K562 (cell line): Measurements from ENCODE around the gene RPL27. TPM values are rescaled to one million over a fixed set of nuclear protein-coding genes. Genes with fewer than 3 reads are reported as not detected.

Experiments
- ATAC-seq: fragments of 200-7000 bp; cut with Tn5 transposase; 3 replicates; pipeline ENCODE4 v1.9.1; 2020; ENCODE audit warnings: moderate library complexity
- BruUV-seq: library from RNA; stranded (reverse); fragments of 400-500 nt; replicated peaks from 2 replicates; lab custom pipeline; 2021; lab: Mats Ljungman, UMichigan
- CTCF ChIA-PET: fragments of 300-600 bp; formaldehyde crosslinking; extraction: SDS; loops from one replicate; lab custom pipeline; 2021; ENCODE audit warnings: low intra/inter-chr PET ratio; lab: Yijun Ruan, JAX
- POLR2A ChIA-PET: fragments of 300-600, 350-650 bp; sonication (Branson Sonifier 250); formaldehyde crosslinking; extraction: SDS; loops from one replicate; lab custom pipeline; 2021; ENCODE audit warnings: antibody characterized with exemption, inconsistent platforms; lab: Yijun Ruan, JAX
- DNase-seq, 4 experiments: peaks; one replicate each; pipeline versions ENCODE4 v3.0.0 to v3.0.0-alpha.2; 2011 to 2018; ENCODE audit warnings: low spot score in 3 of 4, mixed read lengths in 3 of 4; ENCODE audit errors: extremely low read depth in 1 of 4
- FAIRE-seq: peaks from 2 replicates; lab custom pipeline; 2011; peaks lifted over from hg19 to GRCh38; lab: Jason Lieb, UNC
- H2AFZ ChIP-seq: 2 replicates; pipeline ENCODE4 v1.6.0; 2011; ENCODE audit warnings: low read depth, low read length, control low read depth, inconsistent platforms
- H3K27ac ChIP-seq: fragments of 200-600 bp; 3 replicates; pipeline ENCODE4 v1.8.0; 2011; ENCODE audit warnings: low read depth, mild to moderate bottlenecking, control low read depth, inconsistent platforms, low read length, moderate library complexity, mixed read lengths; ENCODE audit errors: extremely low read depth
- H3K27me3 ChIP-seq, 2 experiments: fragments of 300-600 bp in 1 of 2; 2 replicates in 1 of 2; 3 replicates in 1 of 2; pipeline versions ENCODE4 v1.6.0 to v1.8.0; 2011; ENCODE audit warnings: inconsistent platforms in 2 of 2, low read length in 2 of 2, mild to moderate bottlenecking in 1 of 2, mixed read lengths in 1 of 2, moderate library complexity in 1 of 2; ENCODE audit not compliant: control insufficient read depth in 2 of 2, insufficient read depth in 2 of 2
- H3K36me3 ChIP-seq: fragments of 300-600 bp; 3 replicates; pipeline ENCODE4 v1.8.0; 2011; ENCODE audit warnings: mild to moderate bottlenecking, low read length, inconsistent platforms; ENCODE audit not compliant: control insufficient read depth, insufficient read depth
- H3K4me1 ChIP-seq, 2 experiments: fragments of 200-600 bp in 1 of 2; replicated peaks in 1 of 2; 2 replicates in 1 of 2; 3 replicates in 1 of 2; pipeline versions ENCODE4 v1.5.1 to v1.8.0; 2011; ENCODE audit warnings: inconsistent platforms in 2 of 2, low read length in 2 of 2, mild to moderate bottlenecking in 1 of 2, mixed read lengths in 1 of 2, moderate library complexity in 1 of 2; ENCODE audit not compliant: control insufficient read depth in 2 of 2, insufficient read depth in 2 of 2
- H3K4me2 ChIP-seq: 2 replicates; pipeline ENCODE4 v1.6.1; 2011; ENCODE audit warnings: low read length, control low read depth, inconsistent platforms, mixed read lengths; ENCODE audit not compliant: insufficient read depth
- H3K4me3 ChIP-seq: fragments of 200-600 bp; sonication (generic), shearing (Covaris generic); 2 replicates; pipeline ENCODE4 v1.5.1; 2016; ENCODE audit warnings: control low read depth, inconsistent platforms
- H3K79me2 ChIP-seq: fragments of 200-600 bp; 3 replicates; pipeline ENCODE4 v1.8.0; 2011; ENCODE audit warnings: low read length, inconsistent platforms; ENCODE audit not compliant: control insufficient read depth, insufficient read depth
- H3K9ac ChIP-seq, 2 experiments: 2 replicates each; pipeline versions ENCODE4 v1.6.0 to v1.6.1; 2011; ENCODE audit warnings: low read depth in 2 of 2, low read length in 2 of 2, control low read depth in 1 of 2, inconsistent platforms in 1 of 2, mild to moderate bottlenecking in 1 of 2, mixed read lengths in 1 of 2; ENCODE audit not compliant: insufficient read depth in 1 of 2
- H3K9me1 ChIP-seq: one replicate; pipeline ENCODE4 v1.6.0; 2011; ENCODE audit warnings: inconsistent platforms, mild to moderate bottlenecking, low read length, moderate library complexity; ENCODE audit not compliant: control insufficient read depth, insufficient read depth
- H3K9me3 ChIP-seq: replicated peaks from 2 replicates; pipeline ENCODE4 v1.5.1; 2011; ENCODE audit warnings: low read depth, low read length, inconsistent platforms; ENCODE audit not compliant: control insufficient read depth, insufficient read depth
- H4K20me1 ChIP-seq: replicated peaks from 2 replicates; pipeline ENCODE4 v1.6.1; 2011; ENCODE audit warnings: low read length, inconsistent platforms, mixed read lengths; ENCODE audit not compliant: control insufficient read depth, insufficient read depth
- CAMTA2 ChIP-seq: fragments of 250-450 bp; sonication (Bioruptor Pico); conservative IDR thresholded peaks from 2 replicates; pipeline ENCODE4 v1.5.1; 2022
- MAFF ChIP-seq: IDR thresholded peaks from 2 replicates; pipeline ENCODE4 v1.6.1; 2012; ENCODE audit warnings: low read length, improper control_type of control experiment
- SLC30A9 ChIP-seq: fragments of 250-450 bp; sonication (Bioruptor Pico); IDR thresholded peaks from 2 replicates; pipeline ENCODE4 v1.8.0; 2022; ENCODE audit warnings: mild to moderate bottlenecking, moderate library complexity
- ZNF146 ChIP-seq: IDR thresholded peaks from one replicate; pipeline ENCODE4 v1.6.1; 2018; ENCODE audit warnings: missing compliant biosample characterization; ENCODE audit not compliant: unreplicated experiment
- ZNF668 ChIP-seq: fragments of 250-450 bp; sonication (Bioruptor Pico); IDR thresholded peaks from 2 replicates; pipeline ENCODE4 v1.8.0; 2022; ENCODE audit warnings: mild to moderate bottlenecking, inconsistent platforms
- ZNF785 ChIP-seq: fragments of 250-450 bp; sonication (Bioruptor Pico); IDR thresholded peaks from 2 replicates; pipeline ENCODE4 v1.4.0; 2020; ENCODE audit warnings: mild to moderate bottlenecking
- WGBS: fragments of 100-300 bp; shearing (Covaris generic); methylation state at CpG from one replicate; pipeline ENCODE4 v1.1.6; 2016; ENCODE audit warnings: low coverage, mixed read lengths; ENCODE audit not compliant: insufficient coverage; ENCODE audit errors: missing lambda C conversion rate; 5-methylcytosine and 5-hydroxymethylcytosine counted together
- in situ Hi-C: fragments of 300-500 bp; cut with MboI; formaldehyde crosslinking; loops from 4 replicates; pipeline ENCODE4 v1.15.0; 2018; ENCODE audit warnings: inconsistent platforms, mixed read lengths
- intact Hi-C: fragments of 100-400 bp; cut with micrococcal nuclease; formaldehyde crosslinking; loops from 2 replicates; pipeline ENCODE4 v1.14.2; 2022
- polyA plus RNA-seq, 8 experiments: library from polyadenylated mRNA; depleted of rRNA in 4 of 8; stranded (reverse) in 5 of 8; unstranded in 3 of 8; fragments of >200 nt; fragmentation: Nextera tagmentation in 2 of 8; fragmentation: Illumina TruSeq in 1 of 8; extraction: Ambion mirVana in 2 of 8; extraction: Trizol in 1 of 8; gene quantifications; 2 replicates each; pipeline versions ENCODE4 v1.2.1 to v1.2.3, GENCODE V29; 2011 to 2014; ENCODE audit warnings: inconsistent platforms in 1 of 8, missing spikeins in 1 of 8
- total RNA-seq, 7 experiments: library from RNA; depleted of rRNA in 6 of 7; stranded (reverse); fragments of >200 nt in 6 of 7; fragmentation: Illumina TruSeq in 2 of 7; extraction: Trizol in 2 of 7; gene quantifications; 2 replicates each; pipeline versions ENCODE4 v1.2.1 to v1.2.3, GENCODE V29; 2011 to 2021; ENCODE audit warnings: low replicate concordance in 1 of 7

The RPL27 gene
- total and polyA plus RNA-seq, 9 of the 15 experiments (the other 6 are each of a cell fraction or from before 2014, with no cell fraction given): 1,539 to 6,155 (median 3,710) TPM

DNA sequence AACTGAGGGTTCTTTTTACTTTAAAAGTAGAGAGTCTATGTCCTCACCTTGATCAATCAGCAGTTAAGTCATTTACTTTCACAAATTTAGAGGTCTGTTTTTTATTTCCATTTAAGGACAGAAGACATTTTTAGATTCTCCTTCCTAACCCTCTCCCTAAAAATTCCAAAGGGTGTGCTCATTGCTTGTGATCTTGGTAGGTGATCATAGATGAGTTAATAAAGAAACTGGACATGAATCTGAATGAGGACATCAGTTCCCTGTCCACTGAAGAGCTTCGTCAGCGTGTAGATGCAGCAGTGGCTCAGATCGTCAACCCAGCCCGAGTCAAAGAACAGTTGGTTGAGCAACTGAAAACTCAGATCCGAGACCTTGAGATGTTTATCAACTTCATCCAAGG lies 9.1 kb upstream of the RPL27 start:
- 0 out of 5 replicates have a peak, but pooled peaks cover 0 to 2% of the 10 kb centered on the region in 2 experiments for H3K4me1 ChIP-seq
- H3K9ac ChIP-seq: no peak overlapping the region
- ChIA-PET CTCF (no interaction called here), POLR2A (no interaction called here)
- no peaks in the 10 kb centered on the region for H3K9me3 ChIP-seq
- in situ Hi-C loops: no loop called here
- WGBS: 96% methylated on average over 3 of the region's 5 CpGs
- peaks cover 9% of the 10 kb centered on the region for H3K79me2 ChIP-seq
- H3K36me3 ChIP-seq: peaks cover 88% of the 10 kb centered on the region
- intact Hi-C loops: no loop called here
- BruUV-seq: no TSS peak
- H4K20me1 ChIP-seq: no peaks in the 10 kb centered on the region
- H3K27me3 ChIP-seq: no peaks in the 10 kb centered on the region
- no peak overlapping the region for H3K27ac ChIP-seq
- DNase-seq (no peak), ATAC-seq (no peak), FAIRE-seq (no peak)
- no peak overlapping the region for H3K4me3 ChIP-seq
- TF ChIP-seq MAFF (no peak), SLC30A9 (no peak), ZNF146 (CRISPR knock-in tag) (no peak), ZNF668 (CRISPR knock-in tag) (no peak), CAMTA2 (CRISPR knock-in tag) (no peak), ZNF785 (CRISPR knock-in tag) (no peak)
- H3K4me2 ChIP-seq: no peak overlapping the region
- no peaks in the 10 kb centered on the region for H3K9me1 ChIP-seq
- H2AFZ ChIP-seq: no peak overlapping the region
